Karpas-422 (cell line): ENCODE measurements around the gene FNDC3B. TPM values are rescaled to one million over a fixed set of nuclear protein-coding genes. Genes with fewer than 3 reads are reported as not detected.

ENCODE experiments used
- DNase-seq: peaks from one replicate; pipeline ENCODE4 v3.0.0-alpha.2; 2015
- H2AFZ ChIP-seq: fragments of 200-600 bp; sonication (generic); 2 replicates; pipeline ENCODE4 v1.6.1; 2014; ENCODE audit warnings: antibody characterized with exemption, low read length, mixed read lengths
- H3K27ac ChIP-seq: fragments of 200-600 bp; sonication (generic); 2 replicates; pipeline ENCODE4 v1.5.1; 2014; ENCODE audit warnings: mild to moderate bottlenecking, low read length, moderate library complexity
- H3K27me3 ChIP-seq: fragments of 200-600 bp; sonication (generic); 2 replicates; pipeline ENCODE4 v1.6.1; 2014; ENCODE audit warnings: low read length, mixed read lengths
- H3K36me3 ChIP-seq: fragments of 200-600 bp; sonication (generic); 2 replicates; pipeline ENCODE4 v1.6.1; 2014; ENCODE audit warnings: low read length, mixed read lengths; ENCODE audit not compliant: insufficient read depth
- H3K4me1 ChIP-seq: fragments of 200-600 bp; sonication (generic); 2 replicates; pipeline ENCODE4 v1.6.1; 2014; ENCODE audit warnings: mild to moderate bottlenecking, low read length, mixed read lengths
- H3K4me2 ChIP-seq: fragments of 200-600 bp; sonication (generic); 2 replicates; pipeline ENCODE4 v1.6.1; 2014; ENCODE audit warnings: low read length, low read depth, mild to moderate bottlenecking; ENCODE audit not compliant: poor library complexity, severe bottlenecking
- H3K4me3 ChIP-seq: fragments of 200-600 bp; sonication (generic); 2 replicates; pipeline ENCODE4 v1.5.1; 2014; ENCODE audit warnings: mild to moderate bottlenecking, antibody characterized with exemption, low read length, mixed read lengths
- H3K79me2 ChIP-seq: fragments of 200-600 bp; sonication (generic); 2 replicates; pipeline ENCODE4 v1.6.1; 2014; ENCODE audit warnings: mild to moderate bottlenecking, low read length, mixed read lengths
- H3K9ac ChIP-seq: fragments of 200-600 bp; sonication (generic); 2 replicates; pipeline ENCODE4 v1.6.0; 2014; ENCODE audit warnings: low read length
- H3K9me2 ChIP-seq: fragments of 200-600 bp; sonication (generic), shearing (Covaris generic); replicated peaks from 2 replicates; pipeline ENCODE4 v1.6.0; 2014; ENCODE audit warnings: mild to moderate bottlenecking, low read length, moderate library complexity; ENCODE audit not compliant: insufficient read depth
- H3K9me3 ChIP-seq: fragments of 300-700, 200-600 bp; sonication (generic); 2 replicates; pipeline ENCODE4 v1.6.1; 2014; ENCODE audit warnings: low read length, mixed read lengths
- H4K20me1 ChIP-seq: fragments of 200-600 bp; sonication (generic); 2 replicates; pipeline ENCODE4 v1.6.1; 2014; ENCODE audit warnings: mild to moderate bottlenecking, antibody characterized with exemption, low read length, low read depth; ENCODE audit not compliant: insufficient read depth
- total RNA-seq: library from RNA; depleted of rRNA; stranded (reverse); fragments of >200 nt; shearing (Covaris generic); gene quantifications from 2 replicates; pipeline ENCODE4 v1.2.3, GENCODE V29; 2014; ENCODE audit warnings: low replicate concordance

FNDC3B gene
- total RNA-seq, 1 experiment from 2014 or later = 2.6 TPM

DNA sequence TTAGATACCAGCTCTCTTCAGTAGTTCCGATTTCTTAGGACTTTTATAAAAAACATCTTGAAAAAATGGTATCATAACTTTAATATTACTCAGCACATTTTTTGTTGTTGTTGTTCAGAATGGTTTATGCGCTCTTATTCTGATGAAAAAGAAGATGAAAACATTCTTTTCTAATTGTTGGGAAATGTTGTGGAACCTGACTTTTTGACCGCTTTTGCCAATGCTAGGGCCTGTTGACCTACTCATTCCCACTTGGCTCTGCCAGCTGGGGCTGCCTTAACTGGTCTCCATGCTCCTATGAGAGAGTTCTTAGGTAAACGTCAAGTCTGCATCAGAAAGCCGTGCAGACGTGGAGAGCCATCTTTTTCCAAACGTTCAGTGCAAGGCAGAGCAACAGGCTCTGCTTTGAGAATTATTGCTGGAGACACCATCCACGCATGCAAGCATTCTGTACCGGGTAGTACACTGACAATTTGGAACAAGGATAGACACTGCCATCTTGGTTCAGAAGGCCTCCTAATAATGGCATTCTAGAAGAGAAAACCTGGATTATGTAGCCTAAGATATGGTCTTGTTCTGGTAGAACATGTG lies 232.1 kb downstream of the FNDC3B start:
- H3K9me3 ChIP-seq = no peaks in the 10 kb centered on the region
- no peaks in the 10 kb centered on the region for H3K36me3 ChIP-seq
- H3K9ac ChIP-seq = no peak overlapping the region
- H3K4me1 ChIP-seq = no peaks in the 10 kb centered on the region
- no peaks in the 10 kb centered on the region for H3K79me2 ChIP-seq
- H2AFZ ChIP-seq = no peak overlapping the region
- H3K9me2 ChIP-seq = no peaks in the 10 kb centered on the region
- H3K4me3 ChIP-seq = no peak overlapping the region
- H3K4me2 ChIP-seq = no peak overlapping the region
- no peaks in the 10 kb centered on the region for H4K20me1 ChIP-seq
- no peaks in the 10 kb centered on the region for H3K27me3 ChIP-seq
- no peak overlapping the region for H3K27ac ChIP-seq
- no peak for DNase-seq

DNA sequence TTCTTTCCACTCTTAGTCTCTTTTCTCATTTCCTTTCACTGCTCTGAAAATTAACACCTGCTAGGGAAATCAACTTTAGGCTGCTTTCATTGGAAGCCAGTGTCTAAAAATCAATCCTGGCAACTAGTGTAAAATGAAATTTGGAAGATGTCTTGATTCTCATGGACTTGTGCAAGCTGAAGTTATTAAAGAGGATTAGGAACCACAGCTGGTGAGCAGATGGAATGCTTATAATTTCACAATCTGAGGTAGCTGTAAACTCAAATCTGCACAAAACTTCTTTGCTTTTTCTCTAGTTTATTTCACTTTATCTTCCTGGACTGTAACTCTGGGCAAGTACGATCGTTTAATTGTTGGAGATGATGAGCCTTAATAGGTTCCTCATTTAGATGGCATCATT lies 233.3 kb downstream of the FNDC3B start:
- Histone ChIP-seq H4K20me1 (no peaks in the 10 kb centered on the region), H3K36me3 (no peaks in the 10 kb centered on the region), H3K27me3 (no peaks in the 10 kb centered on the region), H3K4me1 (no peaks in the 10 kb centered on the region), H3K79me2 (no peaks in the 10 kb centered on the region), H3K9me3 (no peaks in the 10 kb centered on the region), H3K27ac (no peak overlapping the region), H2AFZ (no peak overlapping the region), H3K9me2 (no peaks in the 10 kb centered on the region), H3K9ac (no peak overlapping the region), H3K4me2 (no peak overlapping the region), H3K4me3 (no peak overlapping the region)
- no peak for DNase-seq

DNA sequence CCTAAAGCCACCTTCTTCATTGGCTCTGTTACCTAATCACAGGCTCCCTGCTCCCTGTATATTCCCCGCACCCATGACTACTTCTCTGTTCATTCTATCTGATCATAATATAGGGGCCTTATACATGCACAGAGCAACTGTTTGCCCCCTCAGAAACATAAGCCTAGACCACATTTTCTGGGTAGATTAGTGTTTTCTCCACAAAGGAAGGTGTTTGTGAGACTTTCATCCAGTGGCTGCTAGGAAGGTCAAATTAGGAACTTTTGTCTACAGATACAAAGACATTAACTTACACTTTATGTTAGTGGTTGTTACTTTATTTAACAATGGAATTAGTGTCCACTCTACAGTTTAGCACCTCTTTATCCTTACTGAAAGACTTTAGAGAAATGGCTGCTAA lies 234.0 kb downstream of the FNDC3B start:
- DNase-seq = no peak
- H2AFZ ChIP-seq = no peak overlapping the region
- no peaks in the 10 kb centered on the region for H3K9me3 ChIP-seq
- H3K27ac ChIP-seq = no peak overlapping the region
- no peaks in the 10 kb centered on the region for H3K4me1 ChIP-seq
- no peak overlapping the region for H3K4me3 ChIP-seq
- no peaks in the 10 kb centered on the region for H3K27me3 ChIP-seq
- no peak overlapping the region for H3K4me2 ChIP-seq
- H3K9me2 ChIP-seq = no peaks in the 10 kb centered on the region
- H3K79me2 ChIP-seq = no peaks in the 10 kb centered on the region
- no peaks in the 10 kb centered on the region for H3K36me3 ChIP-seq
- no peak overlapping the region for H3K9ac ChIP-seq
- no peaks in the 10 kb centered on the region for H4K20me1 ChIP-seq

DNA sequence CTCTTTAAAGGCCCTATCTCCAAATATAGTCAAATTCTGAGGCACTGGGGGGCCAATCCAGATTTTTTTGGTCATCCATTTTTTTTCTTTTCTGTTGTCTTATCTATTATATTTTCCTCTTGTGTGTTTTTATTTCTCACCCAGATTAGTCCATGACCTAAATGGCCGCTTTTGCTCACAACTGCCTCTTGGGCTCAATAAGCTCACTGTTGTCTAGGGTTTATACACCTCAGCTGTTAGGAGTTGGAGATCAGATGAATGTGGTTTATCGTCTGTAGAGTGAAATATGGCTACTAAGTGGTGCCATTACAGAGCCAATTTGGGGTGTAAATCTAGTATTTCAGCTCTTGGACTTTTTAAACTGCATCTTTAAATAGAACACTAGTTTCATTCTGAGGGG lies 235.5 kb downstream of the FNDC3B start:
- H3K4me1 ChIP-seq = no peaks in the 10 kb centered on the region
- no peaks in the 10 kb centered on the region for H4K20me1 ChIP-seq
- H3K79me2 ChIP-seq = no peaks in the 10 kb centered on the region
- no peaks in the 10 kb centered on the region for H3K27me3 ChIP-seq
- no peak overlapping the region for H2AFZ ChIP-seq
- no peak overlapping the region for H3K27ac ChIP-seq
- H3K9ac ChIP-seq = no peak overlapping the region
- H3K36me3 ChIP-seq = no peaks in the 10 kb centered on the region
- no peaks in the 10 kb centered on the region for H3K9me3 ChIP-seq
- no peak overlapping the region for H3K4me2 ChIP-seq
- H3K4me3 ChIP-seq = no peak overlapping the region
- DNase-seq = no peak
- H3K9me2 ChIP-seq = no peaks in the 10 kb centered on the region

DNA sequence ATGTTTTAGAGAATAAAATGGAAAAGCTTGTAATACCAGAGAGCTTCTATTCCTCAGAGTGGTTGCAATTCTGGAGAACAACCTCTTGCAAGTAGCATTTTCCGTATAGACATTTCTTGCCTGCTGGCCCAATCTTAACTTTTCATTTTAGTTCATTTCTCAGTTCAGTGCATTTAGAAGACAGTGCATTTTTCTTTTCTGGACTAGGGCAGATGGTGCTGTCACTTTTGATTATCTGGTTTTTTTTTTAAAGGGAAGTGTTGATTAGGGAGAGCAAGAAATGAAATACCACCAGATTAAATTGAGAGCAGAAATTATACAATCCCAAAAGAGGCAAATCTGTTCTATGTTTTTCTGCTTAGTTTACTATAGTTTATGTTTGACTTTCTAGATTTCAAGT lies 236.2 kb downstream of the FNDC3B start:
- H3K4me2 ChIP-seq = no peak overlapping the region
- H3K9me3 ChIP-seq = no peaks in the 10 kb centered on the region

DNA sequence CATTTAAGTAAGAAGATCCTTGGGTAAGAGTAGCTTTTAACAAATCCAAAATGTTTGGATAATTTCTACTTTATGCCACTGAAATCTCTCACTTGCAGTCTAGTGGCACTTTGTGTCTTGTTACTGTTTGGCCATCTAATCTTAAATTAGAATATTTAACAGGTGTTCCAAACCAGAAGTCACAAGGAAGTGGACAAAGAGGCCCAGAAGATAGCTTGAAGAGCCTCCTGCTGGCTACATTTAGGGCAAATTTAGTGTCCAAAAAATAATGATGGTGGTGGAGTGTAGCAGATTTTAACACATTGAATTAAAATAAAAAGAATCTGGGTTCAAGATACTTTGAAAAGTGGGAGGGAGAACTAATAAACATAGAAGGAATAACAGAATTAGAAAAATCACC lies 236.7 kb downstream of the FNDC3B start:
- no peaks in the 10 kb centered on the region for H3K9me2 ChIP-seq
- no peak overlapping the region for H2AFZ ChIP-seq
- no peak for DNase-seq
- no peak overlapping the region for H3K4me2 ChIP-seq
- no peak overlapping the region for H3K9ac ChIP-seq
- no peaks in the 10 kb centered on the region for H3K9me3 ChIP-seq
- no peak overlapping the region for H3K4me3 ChIP-seq
- no peaks in the 10 kb centered on the region for H3K79me2 ChIP-seq
- no peaks in the 10 kb centered on the region for H3K36me3 ChIP-seq
- no peaks in the 10 kb centered on the region for H3K4me1 ChIP-seq
- H3K27me3 ChIP-seq = no peaks in the 10 kb centered on the region
- H3K27ac ChIP-seq = no peak overlapping the region
- no peaks in the 10 kb centered on the region for H4K20me1 ChIP-seq

More for the DNA sequence above, 236.2 kb downstream of the FNDC3B start:
- no peaks in the 10 kb centered on the region for H3K4me1 ChIP-seq
- no peak overlapping the region for H2AFZ ChIP-seq
- H3K79me2 ChIP-seq = no peaks in the 10 kb centered on the region
- H3K36me3 ChIP-seq = no peaks in the 10 kb centered on the region
- H3K9me2 ChIP-seq = no peaks in the 10 kb centered on the region
- H3K27ac ChIP-seq = no peak overlapping the region
- no peaks in the 10 kb centered on the region for H3K27me3 ChIP-seq
- H3K9ac ChIP-seq = no peak overlapping the region
- DNase-seq = no peak
- H3K4me3 ChIP-seq = no peak overlapping the region
- H4K20me1 ChIP-seq = no peaks in the 10 kb centered on the region

DNA sequence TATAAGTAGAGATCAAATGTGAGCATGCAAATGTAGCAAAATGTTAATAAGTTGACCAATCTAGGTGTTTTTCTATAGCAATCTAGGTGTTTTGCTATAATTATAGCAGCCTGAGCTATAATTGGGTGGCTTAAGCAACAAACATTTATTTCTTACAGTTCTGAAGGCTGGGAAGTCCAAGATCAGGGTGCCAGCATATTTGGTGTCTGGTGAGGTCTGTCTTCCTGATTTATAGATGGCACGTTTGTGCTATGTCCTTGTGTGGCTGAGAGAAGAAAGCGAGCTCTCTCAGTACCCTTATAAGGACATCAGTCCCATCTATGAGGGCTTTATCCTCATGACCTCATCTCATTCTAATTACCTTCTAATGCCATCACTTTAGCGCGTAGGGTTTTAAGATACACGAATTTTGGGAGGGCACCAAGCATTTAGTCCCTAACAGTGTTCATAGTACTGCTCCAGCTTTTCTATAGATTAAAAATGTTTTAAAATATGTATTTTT lies 237.8 kb downstream of the FNDC3B start:
- no peak overlapping the region for H2AFZ ChIP-seq
- H3K79me2 ChIP-seq = no peaks in the 10 kb centered on the region
- no peaks in the 10 kb centered on the region for H3K27me3 ChIP-seq
- H3K4me2 ChIP-seq = no peak overlapping the region
- no peak for DNase-seq
- H3K9me3 ChIP-seq = no peaks in the 10 kb centered on the region
- no peaks in the 10 kb centered on the region for H3K9me2 ChIP-seq
- H3K9ac ChIP-seq = no peak overlapping the region
- no peak overlapping the region for H3K4me3 ChIP-seq
- H4K20me1 ChIP-seq = no peaks in the 10 kb centered on the region
- no peaks in the 10 kb centered on the region for H3K36me3 ChIP-seq
- H3K27ac ChIP-seq = no peak overlapping the region
- no peaks in the 10 kb centered on the region for H3K4me1 ChIP-seq

DNA sequence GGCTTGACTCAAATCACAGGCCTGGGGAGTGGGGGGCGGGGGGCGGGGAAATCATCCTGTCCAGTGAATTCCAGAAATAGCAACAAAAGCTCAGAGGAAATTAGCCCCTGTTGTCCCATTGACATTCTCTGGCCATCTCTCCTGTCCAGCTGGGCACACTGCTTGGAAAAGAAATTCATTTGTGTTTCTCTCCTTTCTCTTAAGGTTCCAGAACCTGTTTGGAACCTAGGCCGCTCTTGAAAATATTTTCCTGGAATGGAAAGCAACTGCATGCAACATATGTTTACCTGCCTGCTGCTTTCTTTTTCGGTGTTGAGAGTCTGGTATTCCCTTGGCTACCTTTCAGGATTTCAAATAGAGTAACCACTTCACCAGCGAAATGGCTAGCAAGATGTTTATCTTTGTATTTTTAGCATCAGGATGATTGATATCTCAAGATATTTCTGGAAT lies 239.8 kb downstream of the FNDC3B start:
- no peak overlapping the region for H3K4me2 ChIP-seq
- H3K9me2 ChIP-seq = no peaks in the 10 kb centered on the region
- H3K36me3 ChIP-seq = no peaks in the 10 kb centered on the region
- DNase-seq = no peak
- H4K20me1 ChIP-seq = no peaks in the 10 kb centered on the region
- H3K79me2 ChIP-seq = no peaks in the 10 kb centered on the region
- no peak overlapping the region for H3K9ac ChIP-seq
- no peak overlapping the region for H3K4me3 ChIP-seq
- no peak overlapping the region for H3K27ac ChIP-seq
- H2AFZ ChIP-seq = no peak overlapping the region
- no peaks in the 10 kb centered on the region for H3K9me3 ChIP-seq
- H3K4me1 ChIP-seq = no peaks in the 10 kb centered on the region
- no peaks in the 10 kb centered on the region for H3K27me3 ChIP-seq
